Stimulated activated CD8-positive, alpha-beta memory T cell treated with anti-CD3 and anti-CD28 coated beads, Interleukin-4, amount 100 ng/mL, for 24 hours (primary cell): Measurements from ENCODE around the gene C2orf92.

Experiments used
- DNase-seq: peaks from one replicate; pipeline ENCODE4 v3.0.0-alpha.2; 2020; ENCODE audit warnings: low read depth

C2orf92 gene

DNA sequence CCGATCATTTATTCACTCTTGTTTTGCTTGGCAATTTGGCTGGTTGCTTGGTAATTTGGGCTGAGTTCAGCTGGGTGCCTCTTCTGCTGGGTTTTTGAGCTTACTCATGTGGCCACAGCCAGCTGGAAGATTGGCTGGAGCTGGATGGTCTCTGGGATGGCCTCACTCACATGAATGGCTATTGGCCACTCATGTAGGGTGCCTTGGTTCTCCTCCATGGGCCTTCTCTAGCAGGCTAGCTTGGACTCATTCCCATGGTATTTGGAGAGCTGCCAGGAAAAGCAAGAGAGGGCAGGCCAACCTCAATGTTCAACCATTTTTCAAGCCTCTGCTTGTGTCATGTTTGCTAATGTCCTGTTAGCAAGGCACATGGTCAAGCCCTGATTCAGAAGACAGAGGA is 60.7 kb downstream of the C2orf92 start:
- DNase-seq: no peak

DNA sequence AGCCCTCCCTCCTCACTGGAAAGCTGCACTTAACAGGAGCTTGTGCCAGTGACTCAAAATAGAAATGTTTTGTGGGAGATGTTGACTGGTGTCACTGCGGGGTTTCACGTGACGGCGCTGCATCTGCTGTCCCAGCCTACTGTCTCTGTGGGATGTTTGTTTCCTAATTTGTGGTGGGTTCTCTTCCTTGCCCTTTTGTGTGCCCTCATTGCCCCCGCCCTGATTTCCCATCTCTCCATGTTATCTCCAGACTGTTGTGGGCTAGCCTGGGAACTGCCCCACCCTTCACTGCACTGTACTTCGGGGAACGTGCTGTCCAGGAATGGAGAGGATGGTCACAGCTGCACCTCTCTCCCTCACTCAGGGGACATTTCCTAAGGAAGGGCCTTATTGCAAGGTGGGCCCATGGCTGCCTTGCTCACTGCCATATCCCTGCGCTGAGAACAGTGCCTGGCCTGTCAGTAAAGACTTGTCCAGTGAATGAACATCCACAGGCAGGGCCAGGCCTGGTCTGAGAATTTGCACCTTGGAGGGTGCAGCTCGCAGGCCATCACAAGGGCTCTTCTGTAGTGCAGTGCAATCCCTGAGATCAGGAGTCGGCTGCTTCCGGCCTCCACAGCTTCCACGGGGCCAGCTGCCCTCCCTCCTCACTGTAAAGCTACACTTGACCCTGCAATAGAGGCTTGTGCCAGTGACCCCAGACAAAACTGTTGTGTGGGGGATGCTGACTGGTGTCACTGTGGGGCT is 61.9 kb downstream of the C2orf92 start:
- no peak for DNase-seq

DNA sequence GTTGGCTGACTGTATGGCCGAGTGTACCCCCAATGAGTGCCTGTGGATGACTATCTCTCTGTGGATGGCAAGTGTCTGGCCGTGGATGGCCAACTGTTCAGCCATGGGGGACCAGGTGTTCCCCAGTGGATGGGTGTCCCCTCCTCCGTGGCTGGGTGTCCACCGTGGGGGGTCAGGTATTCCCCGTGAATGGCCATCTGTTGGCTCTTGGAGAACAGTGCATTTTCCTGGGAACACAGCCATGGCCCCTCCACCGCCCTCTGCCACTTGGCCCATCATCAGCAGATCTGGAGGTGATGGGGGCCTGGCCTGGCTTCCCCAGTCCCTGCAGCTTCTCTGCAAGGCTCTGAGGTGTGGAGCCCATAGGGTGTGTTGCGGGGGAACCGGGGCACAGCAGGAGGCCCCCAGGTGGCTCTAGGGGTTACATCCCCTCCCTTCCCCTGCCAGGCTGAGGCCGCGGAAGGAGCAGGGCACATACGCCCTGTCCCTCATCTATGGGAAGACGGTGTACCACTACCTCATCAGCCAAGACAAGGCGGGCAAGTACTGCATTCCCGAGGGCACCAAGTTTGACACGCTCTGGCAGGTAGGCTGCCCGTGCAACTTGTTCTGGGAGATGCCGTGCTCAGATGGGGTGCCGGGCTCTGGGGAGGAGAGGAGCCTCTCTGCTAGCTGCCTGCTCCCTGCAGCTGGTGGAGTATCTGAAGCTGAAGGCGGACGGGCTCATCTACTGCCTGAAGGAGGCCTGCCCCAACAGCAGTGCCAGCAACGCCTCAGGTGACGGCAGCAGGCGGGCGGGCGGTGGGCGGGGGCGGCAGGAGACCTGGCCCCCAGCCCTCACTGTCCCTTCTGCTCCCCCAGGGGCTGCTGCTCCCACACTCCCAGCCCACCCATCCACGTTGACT is 63.2 kb downstream of the C2orf92 start:
- no peak for DNase-seq

DNA sequence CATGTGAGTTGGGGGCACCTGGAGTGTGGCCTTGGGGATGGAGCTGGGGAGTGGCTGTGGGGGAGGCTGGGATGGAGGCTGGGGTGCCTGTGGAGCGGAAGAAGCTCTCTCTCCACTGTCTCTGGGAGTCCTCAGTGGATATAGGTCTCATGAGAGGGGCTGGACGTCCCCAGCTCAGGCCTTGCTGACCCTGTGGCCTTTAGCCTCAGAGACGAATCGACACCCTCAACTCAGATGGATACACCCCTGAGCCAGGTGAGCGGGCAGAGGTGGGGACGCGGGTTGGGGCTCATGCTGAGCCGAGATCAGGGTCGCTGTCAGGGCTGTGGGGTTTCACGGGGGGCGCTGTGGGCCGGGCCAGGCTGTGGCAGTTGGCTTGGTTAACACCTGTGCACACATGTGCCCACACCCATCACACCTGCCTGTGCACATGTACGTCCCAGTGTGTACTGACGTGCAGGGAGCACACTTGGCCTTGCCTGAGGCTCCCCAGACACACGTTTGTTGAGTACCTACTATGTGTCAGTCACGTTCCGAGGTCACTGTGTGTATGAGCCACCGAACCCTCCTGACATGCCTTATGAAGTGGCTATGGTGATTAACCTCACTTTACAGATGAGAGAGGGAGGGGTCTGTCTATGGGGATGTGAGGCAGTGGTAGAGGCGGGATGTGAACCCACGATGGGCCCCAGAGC is 64.0 kb downstream of the C2orf92 start:
- DNase-seq: no peak

DNA sequence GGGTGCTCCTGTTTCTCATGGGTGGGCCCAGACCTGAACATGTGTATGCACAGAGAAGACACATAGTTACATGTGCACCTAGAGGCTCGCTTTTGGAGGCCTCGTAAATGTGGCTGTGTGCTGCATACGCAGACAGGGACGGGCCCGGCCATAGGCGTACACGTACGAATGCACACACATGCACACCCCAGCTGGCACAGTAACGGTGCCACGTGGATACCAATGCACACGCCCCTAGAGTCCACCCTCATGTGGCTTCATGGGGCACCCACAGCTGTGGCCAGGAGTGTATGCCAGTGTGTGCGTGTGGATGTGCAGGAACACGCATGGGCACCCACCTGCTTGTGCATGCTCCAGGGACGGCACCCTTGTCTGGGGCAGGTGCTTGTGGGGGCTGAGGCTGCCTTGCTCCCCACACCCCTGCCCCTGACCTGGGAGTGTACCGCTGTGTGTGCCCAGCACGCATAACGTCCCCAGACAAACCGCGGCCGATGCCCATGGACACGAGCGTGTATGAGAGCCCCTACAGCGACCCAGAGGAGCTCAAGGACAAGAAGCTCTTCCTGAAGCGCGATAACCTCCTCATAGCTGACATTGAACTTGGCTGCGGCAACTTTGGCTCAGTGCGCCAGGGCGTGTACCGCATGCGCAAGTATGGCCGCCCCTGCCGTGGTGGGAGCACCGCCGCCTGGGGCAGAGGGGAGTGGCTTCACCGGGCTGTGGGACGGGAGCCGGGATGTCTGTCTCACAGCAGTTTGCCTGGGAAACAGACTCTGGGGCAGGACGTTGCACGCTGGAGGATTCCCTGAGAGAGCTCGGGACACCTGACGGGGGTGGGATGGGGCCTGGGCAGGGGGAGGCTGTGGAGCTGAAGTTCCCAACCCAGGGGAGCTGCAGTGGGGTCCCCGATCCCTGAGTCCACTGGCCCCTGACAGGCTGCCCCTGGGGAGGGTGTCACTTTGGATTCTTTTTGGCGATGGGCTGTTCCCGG is 64.8 kb downstream of the C2orf92 start:
- DNase-seq: no peak

DNA sequence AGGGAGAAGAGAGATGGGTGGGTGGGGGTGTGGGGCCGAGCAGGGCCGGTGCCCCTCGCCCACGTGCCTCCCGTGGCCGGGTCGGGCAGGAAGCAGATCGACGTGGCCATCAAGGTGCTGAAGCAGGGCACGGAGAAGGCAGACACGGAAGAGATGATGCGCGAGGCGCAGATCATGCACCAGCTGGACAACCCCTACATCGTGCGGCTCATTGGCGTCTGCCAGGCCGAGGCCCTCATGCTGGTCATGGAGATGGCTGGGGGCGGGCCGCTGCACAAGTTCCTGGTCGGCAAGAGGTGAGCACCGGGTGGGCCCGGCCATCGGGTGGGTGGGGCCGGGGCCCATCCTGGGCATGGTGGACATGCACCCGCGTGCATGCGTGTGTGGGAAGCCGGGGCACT is 65.6 kb downstream of the C2orf92 start:
- no peak for DNase-seq

DNA sequence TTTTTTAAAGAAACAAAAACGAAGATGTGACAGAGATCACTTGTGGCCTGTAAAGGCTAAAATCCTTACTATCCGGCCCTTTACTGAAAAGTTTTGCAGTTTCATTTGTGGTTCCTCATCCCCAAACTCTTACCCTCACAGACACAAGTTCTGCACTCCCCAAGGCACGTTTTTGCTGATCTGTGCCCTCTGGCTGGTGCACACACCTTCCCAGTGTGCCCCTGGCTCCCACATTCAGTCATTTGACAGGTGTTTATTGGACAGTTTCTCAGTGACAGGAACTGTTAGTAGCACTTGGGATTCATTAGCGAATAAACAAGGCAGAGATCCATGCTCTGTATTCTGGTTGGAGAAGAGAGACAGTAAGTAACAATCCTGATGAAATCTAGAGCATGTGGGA is 66.7 kb downstream of the C2orf92 start:
- no peak for DNase-seq

DNA sequence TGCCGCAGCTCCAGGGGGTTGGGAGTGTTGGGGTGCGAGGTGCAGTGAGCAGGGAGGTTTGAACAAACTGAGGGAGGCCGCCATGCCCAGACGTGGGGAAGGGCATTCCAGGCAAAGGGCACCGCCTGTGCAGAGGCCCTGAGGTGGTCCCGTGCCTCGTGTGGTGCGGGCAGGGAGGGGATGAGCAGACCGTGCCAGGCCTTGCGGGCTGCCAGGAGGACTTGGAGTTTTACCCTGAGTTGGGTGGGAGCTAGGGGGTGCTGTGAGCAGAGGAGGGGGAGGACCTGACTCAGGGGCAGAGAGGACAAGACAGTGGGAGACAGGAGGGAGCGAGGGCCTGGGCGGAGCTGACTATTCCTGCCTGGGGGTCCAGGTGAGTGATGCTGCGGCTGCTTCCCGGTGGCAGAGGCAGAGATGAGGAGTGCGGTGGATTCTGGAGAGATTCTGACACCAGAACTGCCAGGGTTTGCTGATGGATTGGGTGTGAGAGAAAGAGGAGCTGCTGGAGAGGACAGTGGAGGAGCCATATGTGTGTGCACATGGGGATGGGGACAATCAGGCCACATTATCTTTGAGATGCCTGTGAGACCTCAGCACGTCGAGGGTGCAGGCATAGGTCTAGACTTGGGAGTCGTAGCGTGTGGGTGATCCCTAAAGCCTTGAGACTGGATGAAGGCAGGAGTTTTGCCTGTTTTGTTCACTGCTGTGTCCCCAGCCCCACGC is 67.3 kb downstream of the C2orf92 start:
- DNase-seq: no peak

DNA sequence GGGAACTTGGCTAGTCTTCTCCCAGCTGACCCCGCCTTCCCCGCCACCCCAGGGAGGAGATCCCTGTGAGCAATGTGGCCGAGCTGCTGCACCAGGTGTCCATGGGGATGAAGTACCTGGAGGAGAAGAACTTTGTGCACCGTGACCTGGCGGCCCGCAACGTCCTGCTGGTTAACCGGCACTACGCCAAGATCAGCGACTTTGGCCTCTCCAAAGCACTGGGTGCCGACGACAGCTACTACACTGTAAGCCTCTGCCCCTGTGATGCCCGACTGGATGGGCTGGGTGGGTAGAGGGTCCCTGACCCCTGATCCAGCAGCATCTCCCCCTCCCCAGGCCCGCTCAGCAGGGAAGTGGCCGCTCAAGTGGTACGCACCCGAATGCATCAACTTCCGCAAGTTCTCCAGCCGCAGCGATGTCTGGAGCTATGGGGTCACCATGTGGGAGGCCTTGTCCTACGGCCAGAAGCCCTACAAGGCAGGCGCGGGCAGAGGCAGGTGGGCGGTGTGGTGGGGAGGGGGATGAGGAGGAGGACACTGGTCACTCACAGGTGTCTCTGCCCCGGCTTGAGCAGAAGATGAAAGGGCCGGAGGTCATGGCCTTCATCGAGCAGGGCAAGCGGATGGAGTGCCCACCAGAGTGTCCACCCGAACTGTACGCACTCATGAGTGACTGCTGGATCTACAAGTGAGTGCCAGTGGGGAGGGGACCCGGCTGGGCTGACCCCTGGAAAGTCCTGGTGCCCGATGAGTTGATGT is 68.1 kb downstream of the C2orf92 start:
- no peak for DNase-seq

DNA sequence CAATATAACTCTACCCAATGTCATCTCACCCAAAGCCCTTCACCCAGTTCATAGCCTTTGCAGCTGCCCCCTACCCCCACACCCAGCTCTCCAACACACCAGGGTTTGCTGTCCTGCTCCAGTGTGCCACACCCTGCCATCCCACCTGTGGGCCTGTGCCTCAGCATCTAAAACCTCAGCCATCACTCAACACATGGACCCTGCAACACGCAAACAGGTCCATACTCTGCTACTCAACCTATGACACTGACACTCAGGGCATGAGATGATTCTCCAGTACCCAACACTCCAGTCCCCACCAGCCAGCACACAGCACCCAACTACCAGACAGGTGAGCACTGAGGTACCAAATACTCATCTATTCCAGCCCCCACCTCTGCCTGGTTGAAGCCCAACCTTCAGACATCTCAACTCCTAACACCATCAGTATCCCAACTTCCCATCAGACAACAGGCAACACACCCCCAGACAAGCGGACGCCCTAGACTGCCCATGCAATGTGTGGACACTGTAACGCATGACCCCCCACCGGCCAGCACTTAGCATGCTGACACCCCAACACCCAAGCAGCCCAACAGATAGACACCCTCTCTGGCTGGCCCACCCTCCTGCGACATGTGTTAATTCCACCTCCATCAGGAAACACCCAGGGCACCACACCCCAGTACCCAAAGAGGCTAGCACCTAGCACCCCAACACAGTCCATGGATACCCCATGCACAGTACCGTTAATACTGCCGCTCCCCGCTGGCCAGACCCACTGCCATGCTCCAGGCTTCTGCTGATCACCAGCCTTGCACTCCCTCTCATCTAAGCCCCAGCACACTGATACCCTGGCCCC is 68.9 kb downstream of the C2orf92 start:
- DNase-seq: no peak

DNA sequence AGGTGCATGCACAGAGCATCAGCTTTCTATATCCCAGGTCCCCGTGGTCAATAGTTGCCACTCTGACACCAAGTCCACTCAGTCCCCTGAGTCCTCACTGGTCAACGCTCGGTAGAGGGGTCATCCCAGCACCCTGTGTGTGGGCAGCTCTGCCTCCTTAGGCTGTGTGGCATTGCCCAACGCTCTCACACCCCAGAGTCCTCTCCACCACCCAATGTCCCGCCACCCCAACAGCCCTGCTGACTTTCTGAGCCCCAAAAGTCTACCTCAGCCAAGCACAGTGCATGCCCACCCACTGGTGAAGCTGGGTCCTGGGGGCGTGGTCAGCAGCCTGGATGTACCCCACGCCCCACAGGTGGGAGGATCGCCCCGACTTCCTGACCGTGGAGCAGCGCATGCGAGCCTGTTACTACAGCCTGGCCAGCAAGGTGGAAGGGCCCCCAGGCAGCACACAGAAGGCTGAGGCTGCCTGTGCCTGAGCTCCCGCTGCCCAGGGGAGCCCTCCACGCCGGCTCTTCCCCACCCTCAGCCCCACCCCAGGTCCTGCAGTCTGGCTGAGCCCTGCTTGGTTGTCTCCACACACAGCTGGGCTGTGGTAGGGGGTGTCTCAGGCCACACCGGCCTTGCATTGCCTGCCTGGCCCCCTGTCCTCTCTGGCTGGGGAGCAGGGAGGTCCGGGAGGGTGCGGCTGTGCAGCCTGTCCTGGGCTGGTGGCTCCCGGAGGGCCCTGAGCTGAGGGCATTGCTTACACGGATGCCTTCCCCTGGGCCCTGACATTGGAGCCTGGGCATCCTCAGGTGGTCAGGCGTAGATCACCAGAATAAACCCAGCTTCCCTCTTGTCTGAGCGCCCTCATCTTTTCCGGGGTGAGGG is 69.7 kb downstream of the C2orf92 start:
- no peak for DNase-seq

DNA sequence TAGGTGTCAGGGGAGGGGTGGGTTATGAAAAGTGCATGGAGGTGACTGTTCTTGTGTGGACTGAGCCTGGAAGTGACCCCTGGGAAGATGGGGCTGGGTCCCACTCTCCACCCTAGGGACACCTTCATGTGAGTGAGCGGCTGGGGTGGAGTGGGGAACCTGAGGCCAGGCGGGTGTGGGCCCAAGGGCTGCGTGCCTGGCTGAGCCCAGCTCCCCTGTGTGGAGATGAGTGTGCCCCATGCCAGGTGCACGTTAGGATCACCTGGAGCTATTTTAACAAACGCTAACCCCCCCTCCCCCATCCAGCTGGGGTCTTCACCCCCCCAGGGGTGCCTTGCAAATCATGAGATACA is 70.4 kb downstream of the C2orf92 start:
- DNase-seq: no peak

DNA sequence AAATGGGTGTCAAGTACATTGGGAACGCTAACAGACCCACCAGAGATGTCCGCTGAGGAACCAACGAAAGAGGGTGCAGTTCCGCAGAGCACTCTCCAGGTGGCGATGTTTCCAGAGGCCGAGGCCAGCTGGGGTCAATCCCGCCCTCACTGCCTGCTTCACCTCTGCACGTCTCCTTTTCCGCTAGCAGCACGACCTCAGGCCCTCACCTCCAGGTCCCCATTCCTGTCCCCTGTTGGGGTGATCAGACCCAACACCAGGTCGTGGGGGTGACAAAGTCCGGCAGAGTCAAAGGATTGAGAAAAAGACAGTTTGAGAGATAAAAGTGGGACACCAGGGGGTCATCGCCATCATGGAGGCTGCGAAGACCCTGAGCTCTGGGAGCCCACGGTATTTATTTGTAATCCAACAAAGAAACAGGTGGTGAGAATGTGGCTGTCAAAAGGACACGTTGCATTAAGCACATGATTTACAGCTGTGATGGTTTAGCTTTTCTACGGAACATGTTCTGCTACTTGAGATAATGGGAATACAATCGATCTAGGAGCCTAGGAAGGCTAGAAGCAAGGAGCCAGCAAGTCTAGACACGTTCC is 71.2 kb downstream of the C2orf92 start:
- DNase-seq: no peak

DNA sequence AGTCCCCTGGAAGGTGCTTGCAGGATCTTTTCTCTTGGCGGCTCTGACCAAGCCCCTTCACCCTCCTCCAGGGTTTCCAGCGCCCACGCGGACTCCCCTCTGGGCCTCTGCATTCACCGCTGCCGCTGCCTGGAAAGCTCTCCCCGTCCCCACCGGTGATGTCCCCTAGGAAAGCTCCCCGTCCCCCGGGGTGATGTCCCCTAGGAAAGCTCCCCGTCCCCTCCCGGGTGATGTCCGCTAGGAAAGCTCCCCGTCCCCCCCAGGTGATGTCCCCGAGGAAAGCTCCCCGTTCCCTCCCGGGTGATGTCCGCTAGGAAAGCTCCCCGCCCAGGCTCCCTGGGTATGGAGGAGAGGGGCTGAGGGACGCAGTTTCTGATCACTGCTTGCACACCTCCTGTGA is 71.7 kb downstream of the C2orf92 start:
- DNase-seq: no peak

DNA sequence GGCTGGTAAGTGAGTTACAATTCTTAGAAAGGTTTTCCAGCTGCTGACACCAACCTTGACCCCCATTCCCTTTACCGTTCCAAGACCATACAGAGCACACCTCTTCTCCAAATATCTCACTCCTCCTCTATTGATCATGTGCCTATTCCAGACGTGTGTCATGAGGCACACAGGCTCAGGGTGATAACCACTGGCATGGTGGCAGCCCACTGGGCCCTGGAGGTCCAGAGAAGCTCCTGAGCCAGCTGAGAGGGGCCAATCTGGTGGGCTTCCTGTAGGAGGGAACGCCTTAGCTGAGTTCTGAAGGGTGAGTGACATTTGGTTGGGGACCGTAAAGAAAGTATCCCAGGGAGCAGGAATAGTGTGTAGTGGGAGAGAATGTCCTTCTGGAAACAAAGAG is 72.2 kb downstream of the C2orf92 start:
- no peak for DNase-seq

DNA sequence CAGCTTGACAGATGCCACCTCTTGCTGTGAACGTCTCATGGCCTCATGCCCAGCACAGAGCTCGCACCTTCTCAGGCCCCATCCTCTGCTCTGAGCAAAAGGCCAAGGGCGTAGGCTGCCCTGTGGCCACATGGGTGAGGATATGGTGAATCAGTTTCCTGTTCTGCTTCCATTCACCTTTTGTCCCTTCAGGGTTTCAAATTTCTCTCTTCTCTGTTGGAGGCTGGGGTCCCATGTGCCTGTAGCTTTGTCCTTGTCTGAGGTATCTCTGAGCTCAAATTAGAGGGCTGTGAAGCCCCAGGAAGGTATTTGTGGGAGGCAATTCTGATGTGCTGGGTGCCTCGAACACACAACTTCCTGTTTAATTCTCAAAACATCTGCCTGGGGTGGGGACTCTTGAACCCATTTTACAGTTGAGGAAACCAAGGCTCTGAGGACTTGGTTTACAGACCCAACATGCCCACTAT is 72.9 kb downstream of the C2orf92 start:
- DNase-seq: no peak

DNA sequence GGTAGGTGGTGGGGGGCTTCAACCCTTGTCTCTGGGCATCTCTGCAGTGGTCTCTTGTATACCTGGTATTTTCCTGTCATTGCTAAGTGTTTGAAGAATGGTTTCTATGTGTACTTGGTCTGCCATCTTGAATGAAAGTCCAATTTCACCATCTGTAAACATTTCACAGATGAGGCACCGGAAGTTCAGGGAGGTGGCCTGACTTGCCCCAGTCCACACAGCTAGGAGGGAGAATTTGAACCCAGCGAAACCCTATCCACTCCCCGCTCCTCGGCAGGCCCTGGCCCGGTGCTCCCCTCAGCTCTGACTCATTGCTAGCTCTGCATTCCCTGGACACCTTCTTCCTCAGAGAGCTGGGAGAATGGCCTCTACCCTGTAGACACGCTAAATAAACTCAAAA is 74.4 kb downstream of the C2orf92 start:
- no peak for DNase-seq
